AG04449 (cell line): ENCODE results near the gene CASP7.
"Not testable (repeated sequence)": the region's sequence is repeated elsewhere in the genome, so short reads cannot be mapped to it uniquely, and the experiment has no call there.

Experiments
- CTCF ChIA-PET: fragments of 350-600 bp; formaldehyde crosslinking; extraction: SDS; loops from one replicate; lab custom pipeline; 2021; ENCODE audit warnings: antibody characterized with exemption; lab: Yijun Ruan, JAX
- POLR2A ChIA-PET: fragments of 400-600, 350-600 bp; formaldehyde crosslinking; extraction: SDS; loops from one replicate; lab custom pipeline; 2020; ENCODE audit warnings: antibody characterized with exemption, inconsistent platforms; lab: Yijun Ruan, JAX
- DNase-seq: peaks from one replicate; pipeline ENCODE4 v3.0.0-alpha.2; 2010; ENCODE audit warnings: low read depth, low spot score
- H3K4me3 ChIP-seq: 2 replicates; pipeline ENCODE4 v1.5.1; 2011; ENCODE audit warnings: low read depth, mild to moderate bottlenecking, control low read depth, low read length
- CTCF ChIP-seq: IDR thresholded peaks from one replicate; pipeline ENCODE4 v1.5.1; 2011; ENCODE audit warnings: mild to moderate bottlenecking, moderate library complexity, low read length, control low read depth, inconsistent platforms; ENCODE audit not compliant: insufficient read depth; ENCODE audit errors: missing control alignments

The CASP7 gene

DNA sequence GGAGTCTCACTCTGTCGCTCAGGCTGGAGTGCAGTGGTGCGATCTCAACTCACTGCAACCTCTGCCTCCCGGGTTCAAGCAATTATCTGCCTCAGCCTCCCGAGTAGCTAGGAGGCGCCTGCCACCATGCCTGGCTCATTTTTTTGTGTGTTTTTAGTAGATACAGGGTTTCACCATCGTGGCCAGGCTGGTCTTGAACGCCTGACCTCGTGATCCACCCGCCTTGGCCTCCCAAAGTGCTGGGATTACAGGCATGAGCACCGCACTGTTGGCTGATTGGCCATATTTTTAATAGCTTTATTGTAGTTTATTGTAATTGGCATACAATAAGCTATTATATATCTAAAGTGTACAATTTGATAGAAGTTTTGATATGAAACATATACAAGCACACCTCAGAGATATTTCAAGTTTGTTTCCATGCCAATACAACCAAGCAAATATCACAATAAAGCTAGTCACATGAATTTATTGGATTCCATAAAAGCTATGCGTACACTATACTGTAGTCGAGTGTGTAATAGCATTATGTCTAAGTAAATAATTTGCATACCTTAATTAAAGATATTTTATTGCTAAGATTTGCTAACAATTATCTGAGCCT lies 77.3 kb downstream of the CASP7 start:
- no peak for DNase-seq
- TF ChIP-seq CTCF, result no peak
- ChIA-PET POLR2A (no interaction called here), CTCF (no interaction called here)
- no peak overlapping the region for H3K4me3 ChIP-seq

DNA sequence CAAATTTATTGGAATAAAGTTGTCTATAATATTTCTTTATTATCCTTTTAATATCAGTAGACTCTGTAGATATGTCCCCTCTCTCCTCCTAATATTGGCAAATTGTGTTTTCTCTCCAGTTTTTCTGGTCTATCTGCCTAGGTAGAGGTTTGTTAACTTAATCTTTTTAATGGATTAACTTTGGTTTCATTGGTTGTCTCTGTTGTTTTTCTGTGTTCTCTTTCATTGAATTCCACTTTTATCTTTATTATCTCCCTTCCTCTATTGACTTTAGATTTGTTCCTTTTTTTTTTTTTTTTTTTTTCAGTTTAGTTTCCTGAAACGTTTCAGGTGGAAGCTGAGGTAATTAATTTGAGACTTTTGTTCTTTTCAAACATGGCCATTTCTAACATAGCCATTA lies 82.4 kb downstream of the CASP7 start:
- no peak overlapping the region for H3K4me3 ChIP-seq
- ChIA-PET CTCF (no interaction called here), POLR2A (no interaction called here)
- no peak for TF ChIP-seq CTCF
- no peak for DNase-seq

- DNase-seq, result no peak
- POLR2A ChIA-PET, result no interaction called here
- no peak for TF ChIP-seq CTCF
- CTCF ChIA-PET, result interaction anchor here (0.9 kb wide), 1 partner anchor 35 kb away, joined by 4 read pairs; no protein-coding TSS in a partner anchor
- no peak overlapping the region for H3K4me3 ChIP-seq
Measured at GRCh38 chr10:113764582-113764981, 84.9 kb downstream of the CASP7 start.

DNA sequence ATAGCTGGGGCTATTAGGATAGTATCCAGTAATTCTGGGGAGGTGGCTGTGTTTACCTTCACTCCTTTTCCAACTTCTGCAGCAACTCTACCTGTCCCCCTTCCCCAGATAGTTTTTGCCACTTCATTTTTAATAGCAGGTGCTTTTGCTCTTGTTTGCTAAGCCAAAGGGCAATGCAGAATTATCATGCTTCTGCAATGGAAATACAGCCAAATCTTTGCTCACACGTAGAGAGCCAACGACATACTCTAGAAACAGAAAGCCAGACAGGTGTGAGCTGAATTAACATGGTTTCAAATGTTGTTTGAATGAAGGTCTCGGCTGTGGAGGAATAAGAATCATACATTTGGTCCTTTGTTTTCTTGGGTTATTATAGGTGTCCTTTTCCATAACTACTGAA lies 86.2 kb downstream of the CASP7 start:
- CTCF ChIA-PET, result no interaction called here
- no peak overlapping the region for H3K4me3 ChIP-seq
- POLR2A ChIA-PET, result no interaction called here
- DNase-seq, result no peak
- no peak for TF ChIP-seq CTCF

- ChIA-PET CTCF (no interaction called here), POLR2A (no interaction called here)
- no peak overlapping the region for H3K4me3 ChIP-seq
- TF ChIP-seq CTCF, result no peak
- no peak for DNase-seq
Measured at GRCh38 chr10:113767222-113767621, 87.5 kb downstream of the CASP7 start.

DNA sequence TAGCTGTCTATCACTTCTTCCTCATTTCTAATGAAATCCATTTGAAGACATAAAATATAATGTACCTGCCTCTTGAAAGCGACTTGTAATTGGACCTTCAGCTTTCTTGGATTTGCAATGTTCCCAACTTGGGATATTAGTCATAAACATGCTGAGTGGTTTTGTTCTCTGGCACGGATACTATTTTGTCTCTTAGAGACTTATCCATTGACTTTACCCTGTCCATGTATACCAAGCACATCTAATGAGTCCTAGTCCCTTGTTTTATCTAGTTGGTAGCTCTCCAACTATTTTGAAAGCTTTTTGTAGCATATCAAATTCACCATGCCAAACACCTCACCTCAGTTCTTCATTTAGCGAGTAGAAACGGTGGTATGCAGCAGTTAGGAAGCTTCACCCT lies 90.6 kb downstream of the CASP7 start:
- no peak overlapping the region for H3K4me3 ChIP-seq
- TF ChIP-seq CTCF, result no peak
- POLR2A ChIA-PET, result no interaction called here
- CTCF ChIA-PET, result interaction anchor here (1.0 kb wide), 1 partner anchor 333 kb away, joined by 4 read pairs; no protein-coding TSS in a partner anchor
- no peak for DNase-seq

- DNase-seq, H3K4me3 ChIP-seq, POLR2A ChIA-PET: not testable (repeated sequence)
- CTCF ChIA-PET, result interaction anchor here (1.0 kb wide), 1 partner anchor 332 kb away, joined by 4 read pairs; no protein-coding TSS in a partner anchor
Measured at GRCh38 chr10:113771131-113771530, 91.4 kb downstream of the CASP7 start.
